H9 (cell line): ENCODE results near the gene CREBRF. TPM values are rescaled to one million over a fixed set of nuclear protein-coding genes. Genes with fewer than 3 reads are reported as not detected.

ENCODE experiments used
- DNase-seq: peaks from one replicate; pipeline ENCODE4 v3.0.0-alpha.2; 2017
- H2AFZ ChIP-seq: one replicate; pipeline ENCODE4 v1.6.1; 2013; ENCODE audit warnings: mild to moderate bottlenecking, low read length, control low read depth, moderate library complexity
- H2AK5ac ChIP-seq: 2 replicates; pipeline ENCODE4 v1.6.1; 2013; ENCODE audit warnings: low read length, control low read depth, mixed read lengths; ENCODE audit not compliant: insufficient read length
- H2BK120ac ChIP-seq: one replicate; pipeline ENCODE4 v1.6.1; 2013; ENCODE audit warnings: low read depth, mild to moderate bottlenecking, low read length, control low read depth, inconsistent platforms; ENCODE audit not compliant: poor library complexity, severe bottlenecking
- H2BK12ac ChIP-seq: 2 replicates; pipeline ENCODE4 v1.6.1; 2013; ENCODE audit warnings: low read length, control low read depth, mixed read lengths, low read depth; ENCODE audit not compliant: insufficient read length
- H2BK15ac ChIP-seq: 2 replicates; pipeline ENCODE4 v1.6.1; 2013; ENCODE audit warnings: low read depth, low read length, control low read depth
- H2BK20ac ChIP-seq: one replicate; pipeline ENCODE4 v1.6.1; 2013; ENCODE audit warnings: low read depth, mild to moderate bottlenecking, low read length, control low read depth, inconsistent platforms; ENCODE audit not compliant: poor library complexity, severe bottlenecking
- H2BK5ac ChIP-seq: 2 replicates; pipeline ENCODE4 v1.6.1; 2013; ENCODE audit warnings: low read length, control low read depth, mixed read lengths; ENCODE audit not compliant: insufficient read length
- H3K14ac ChIP-seq: 2 replicates; pipeline ENCODE4 v1.6.1; 2013; ENCODE audit warnings: low read length, control low read depth; ENCODE audit not compliant: insufficient read depth
- H3K18ac ChIP-seq: 2 replicates; pipeline ENCODE4 v1.6.1; 2013; ENCODE audit warnings: low read depth, mild to moderate bottlenecking, mixed read lengths, low read length, control low read depth; ENCODE audit not compliant: insufficient read length
- H3K23ac ChIP-seq: 2 replicates; pipeline ENCODE4 v1.6.1; 2013; ENCODE audit warnings: low read length, control low read depth, mixed read lengths, low read depth; ENCODE audit not compliant: insufficient read length
- H3K23me2 ChIP-seq: 2 replicates; pipeline ENCODE4 v1.6.1; 2013; ENCODE audit warnings: low read depth, mild to moderate bottlenecking, mixed read lengths, low read length, control low read depth; ENCODE audit not compliant: insufficient read length, poor library complexity, severe bottlenecking
- H3K27ac ChIP-seq: 2 replicates; pipeline ENCODE4 v1.5.1; 2013; ENCODE audit warnings: low read length, control low read depth, mixed read lengths, low read depth; ENCODE audit not compliant: insufficient read length
- H3K27me3 ChIP-seq: 2 replicates; pipeline ENCODE4 v1.6.1; 2013; ENCODE audit warnings: low read length, control low read depth, inconsistent platforms; ENCODE audit not compliant: insufficient read depth
- H3K4ac ChIP-seq: 2 replicates; pipeline ENCODE4 v1.6.1; 2013; ENCODE audit warnings: low read depth, mild to moderate bottlenecking, control low read depth, inconsistent platforms, low read length, moderate library complexity
- H3K4me1 ChIP-seq: 2 replicates; pipeline ENCODE4 v1.6.1; 2013; ENCODE audit warnings: low read length, control low read depth, inconsistent platforms; ENCODE audit not compliant: insufficient read depth
- H3K4me2 ChIP-seq: 2 replicates; pipeline ENCODE4 v1.6.1; 2013; ENCODE audit warnings: low read length, control low read depth, mixed read lengths; ENCODE audit not compliant: insufficient read length, insufficient read depth
- H3K56ac ChIP-seq: 2 replicates; pipeline ENCODE4 v1.6.1; 2013; ENCODE audit warnings: low read depth, mild to moderate bottlenecking, mixed read lengths, low read length, control low read depth; ENCODE audit not compliant: insufficient read length
- H3K79me1 ChIP-seq: 2 replicates; pipeline ENCODE4 v1.6.1; 2013; ENCODE audit warnings: low read depth, mild to moderate bottlenecking, moderate library complexity, low read length, control low read depth, inconsistent platforms; ENCODE audit not compliant: insufficient read depth, poor library complexity, severe bottlenecking
- H3K79me2 ChIP-seq: 2 replicates; pipeline ENCODE4 v1.6.1; 2013; ENCODE audit warnings: low read length, control low read depth, inconsistent platforms; ENCODE audit not compliant: insufficient read depth
- H3K9ac ChIP-seq: 2 replicates; pipeline ENCODE4 v1.6.1; 2013; ENCODE audit warnings: low read length, control low read depth, mixed read lengths; ENCODE audit not compliant: insufficient read length; ENCODE audit errors: extremely low read depth
- H3K9me3 ChIP-seq: one replicate; pipeline ENCODE4 v1.6.1; 2013; ENCODE audit warnings: low read depth, low read length, inconsistent platforms; ENCODE audit not compliant: control insufficient read depth
- H3T11ph ChIP-seq: one replicate; pipeline ENCODE4 v1.6.1; 2013; ENCODE audit warnings: mild to moderate bottlenecking, low read length, control low read depth, inconsistent platforms
- H4K20me1 ChIP-seq: one replicate; pipeline ENCODE4 v1.6.1; 2013; ENCODE audit not compliant: control insufficient read depth, insufficient read length, insufficient read depth
- H4K5ac ChIP-seq: 2 replicates; pipeline ENCODE4 v1.6.1; 2013; ENCODE audit warnings: low read depth, mild to moderate bottlenecking, mixed read lengths, low read length, control low read depth; ENCODE audit not compliant: insufficient read length
- H4K8ac ChIP-seq: replicated peaks from 2 replicates; pipeline ENCODE4 v1.6.1; 2013; ENCODE audit warnings: low read length, control low read depth, mixed read lengths, low read depth; ENCODE audit not compliant: insufficient read length
- H4K91ac ChIP-seq: 2 replicates; pipeline ENCODE4 v1.6.1; 2013; ENCODE audit warnings: low read depth, mild to moderate bottlenecking, moderate library complexity, mixed read lengths, low read length, control low read depth; ENCODE audit not compliant: insufficient read length
- H3K27ac Mint-ChIP-seq, 3 experiments: 2 replicates in 2 of 3; 3 replicates in 1 of 3; pipeline ENCODE4 v1.8.0; 2020 to 2021; ENCODE audit warnings: mixed read lengths in 3 of 3, mild to moderate bottlenecking in 1 of 3, moderate library complexity in 1 of 3
- H3K27me3 Mint-ChIP-seq: 2 replicates; pipeline ENCODE4 v1.8.0; 2021; ENCODE audit warnings: low read depth, mild to moderate bottlenecking, moderate library complexity, mixed read lengths
- H3K36me3 Mint-ChIP-seq, 3 experiments: 2 replicates in 2 of 3; 3 replicates in 1 of 3; pipeline ENCODE4 v1.8.0; 2020 to 2021; ENCODE audit warnings: low read depth in 3 of 3, mixed read lengths in 3 of 3; ENCODE audit not compliant: insufficient read depth in 1 of 3
- H3K4me1 Mint-ChIP-seq, 2 experiments: 2 replicates each; pipeline ENCODE4 v1.8.0; 2020; ENCODE audit warnings: mixed read lengths in 2 of 2
- H3K4me3 Mint-ChIP-seq, 2 experiments: 2 replicates in 1 of 2; 3 replicates in 1 of 2; pipeline ENCODE4 v1.8.0; 2020 to 2021; ENCODE audit warnings: mild to moderate bottlenecking in 2 of 2, mixed read lengths in 2 of 2, moderate library complexity in 1 of 2
- H3K9me3 Mint-ChIP-seq, 2 experiments: 2 replicates in 1 of 2; 3 replicates in 1 of 2; pipeline ENCODE4 v1.8.0; 2020; ENCODE audit warnings: mild to moderate bottlenecking in 2 of 2, mixed read lengths in 2 of 2, moderate library complexity in 1 of 2
- CTCF ChIP-seq: fragments of 200-600 bp; sonication (generic); conservative IDR thresholded peaks from 3 replicates; pipeline ENCODE4 v1.8.0; 2021; ENCODE audit warnings: antibody characterized with exemption, mild to moderate bottlenecking
- WGBS: extraction: QIAGEN DNeasy Blood & Tissue Kit; methylation state at CpG from one replicate; pipeline ENCODE4 v1.1.7; 2013; ENCODE audit warnings: missing lambda C conversion rate, low lambda C conversion rate, mixed read lengths; ENCODE audit not compliant: insufficient read length; ENCODE audit errors: extremely low coverage; 5-methylcytosine and 5-hydroxymethylcytosine counted together
- total RNA-seq: library from RNA; stranded (reverse); gene quantifications from 2 replicates; pipeline ENCODE4 v1.2.1, GENCODE V29; 2021

Gene CREBRF
- total RNA-seq, 1 experiment from 2014 or later = 2.7 TPM

GRCh38 chr5:173114536-173114935 lies 58.4 kb downstream of the CREBRF start:
- H2AK5ac ChIP-seq = no peak overlapping the region
- H3K4me1 ChIP-seq = no peaks in the 10 kb centered on the region
- no peak overlapping the region for H3K9ac ChIP-seq
- H3K4me3 Mint-ChIP-seq = no peak overlapping the region
- no peaks in the 10 kb centered on the region; a peak in 1 of 5 replicates for H3K9me3 Mint-ChIP-seq
- no peak overlapping the region for H4K91ac ChIP-seq
- no peak overlapping the region for H4K8ac ChIP-seq
- no peak overlapping the region for H3K56ac ChIP-seq
- H3K4me1 Mint-ChIP-seq = peaks cover 3 to 10% of the 10 kb centered on the region in 2 experiments; a peak in 3 of 4 replicates
- no CpG with 5 or more reads among the region's 1 CpG for WGBS
- no peaks in the 10 kb centered on the region for H3K23me2 ChIP-seq
- H4K5ac ChIP-seq = no peak overlapping the region
- H3K27me3 ChIP-seq = no peaks in the 10 kb centered on the region
- no peaks in the 10 kb centered on the region for H3K27me3 Mint-ChIP-seq
- no peak overlapping the region for H3T11ph ChIP-seq
- no peak overlapping the region for H3K23ac ChIP-seq
- H2BK15ac ChIP-seq = no peak overlapping the region
- no peak for DNase-seq
- no peak overlapping the region for H2BK20ac ChIP-seq
- no peak overlapping the region for H3K4ac ChIP-seq
- no peak overlapping the region for H2BK120ac ChIP-seq
- H4K20me1 ChIP-seq = no peaks in the 10 kb centered on the region
- no peak overlapping the region for H3K18ac ChIP-seq
- H2BK5ac ChIP-seq = no peak overlapping the region
- no peaks in the 10 kb centered on the region for H3K79me2 ChIP-seq
- H3K27ac Mint-ChIP-seq = no peak overlapping the region
- H3K4me2 ChIP-seq = no peak overlapping the region
- no peak overlapping the region for H2BK12ac ChIP-seq
- H3K14ac ChIP-seq = no peak overlapping the region
- H3K27ac ChIP-seq = no peak overlapping the region
- H2AFZ ChIP-seq = no peak overlapping the region
- H3K9me3 ChIP-seq = no peaks in the 10 kb centered on the region
- H3K79me1 ChIP-seq = no peaks in the 10 kb centered on the region
- H3K36me3 Mint-ChIP-seq = peaks cover 0 to 3% (median 0%) of the 10 kb centered on the region in 3 experiments; a peak in 2 of 7 replicates
- TF ChIP-seq CTCF = no peak
